GM19328 (cell line): ENCODE results near the gene PYDC2.
"Not testable (repeated sequence)": the region's sequence is repeated elsewhere in the genome, so short reads cannot be mapped to it uniquely, and the experiment has no call there.

ENCODE experiments used
- ATAC-seq: cut with Tn5 transposase; IDR thresholded peaks from one replicate; pipeline ENCODE4 v1.9.1; 2021; ENCODE audit warnings: mild to moderate bottlenecking, moderate library complexity; ENCODE audit not compliant: unreplicated experiment

PYDC2 gene

DNA sequence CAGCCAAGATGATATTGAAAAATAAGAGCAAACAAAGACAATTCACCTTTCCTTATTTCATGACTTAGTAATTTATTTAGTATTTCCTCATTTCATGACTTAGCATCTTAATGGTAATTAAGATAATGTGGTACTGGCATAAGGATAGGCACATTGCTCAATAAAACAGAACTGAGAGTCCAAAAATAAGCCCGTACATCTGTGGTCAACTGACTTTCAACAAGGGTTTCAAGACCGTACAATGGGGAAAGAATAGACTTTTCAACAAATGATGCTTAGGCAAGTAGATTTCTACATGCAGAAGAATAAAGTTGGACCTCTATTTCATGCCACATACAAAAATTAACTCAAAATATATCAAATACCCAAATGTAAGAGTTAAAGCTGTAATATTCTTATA lies 603 bp upstream of the PYDC2 start:
- no peak for ATAC-seq

DNA sequence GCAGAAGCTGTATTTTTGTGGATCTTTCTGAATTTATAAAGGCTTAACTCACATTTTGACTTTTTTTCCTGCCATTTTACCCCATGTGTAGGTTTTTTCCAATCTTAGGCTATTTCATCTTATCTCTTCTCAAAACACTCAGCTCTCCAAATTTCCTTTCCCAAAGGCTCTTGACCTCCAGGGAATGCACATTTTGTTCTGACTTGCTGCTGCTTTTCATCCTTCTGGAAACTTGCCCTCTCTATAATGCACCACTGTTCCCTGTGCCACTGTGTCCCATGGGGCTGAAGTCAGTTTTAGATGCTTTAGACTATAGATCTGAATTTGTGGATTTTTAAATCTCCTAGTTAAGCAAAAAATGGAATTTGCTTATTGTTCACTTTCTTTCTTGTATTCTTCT lies 9.1 kb downstream of the PYDC2 start:
- ATAC-seq, result no peak

DNA sequence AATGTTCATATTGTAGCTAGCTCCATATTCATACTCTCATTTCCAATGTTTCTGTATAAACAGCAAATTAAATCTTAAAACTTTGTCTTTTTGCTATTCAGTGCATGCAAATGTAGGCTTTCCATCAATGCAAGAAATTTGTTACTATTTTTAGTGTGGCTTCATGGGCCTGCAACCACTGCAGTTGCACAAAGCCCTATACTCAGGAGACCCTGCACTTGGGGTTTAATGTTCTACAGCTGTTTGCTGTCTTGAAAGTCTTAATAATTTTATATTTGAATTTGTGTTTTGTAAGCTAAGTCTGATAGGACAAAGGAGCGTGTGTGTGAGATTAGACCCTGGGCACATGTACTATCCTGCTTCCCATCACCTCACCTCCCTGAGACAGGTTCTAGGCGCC lies 9.6 kb downstream of the PYDC2 start:
- ATAC-seq, result no peak

DNA sequence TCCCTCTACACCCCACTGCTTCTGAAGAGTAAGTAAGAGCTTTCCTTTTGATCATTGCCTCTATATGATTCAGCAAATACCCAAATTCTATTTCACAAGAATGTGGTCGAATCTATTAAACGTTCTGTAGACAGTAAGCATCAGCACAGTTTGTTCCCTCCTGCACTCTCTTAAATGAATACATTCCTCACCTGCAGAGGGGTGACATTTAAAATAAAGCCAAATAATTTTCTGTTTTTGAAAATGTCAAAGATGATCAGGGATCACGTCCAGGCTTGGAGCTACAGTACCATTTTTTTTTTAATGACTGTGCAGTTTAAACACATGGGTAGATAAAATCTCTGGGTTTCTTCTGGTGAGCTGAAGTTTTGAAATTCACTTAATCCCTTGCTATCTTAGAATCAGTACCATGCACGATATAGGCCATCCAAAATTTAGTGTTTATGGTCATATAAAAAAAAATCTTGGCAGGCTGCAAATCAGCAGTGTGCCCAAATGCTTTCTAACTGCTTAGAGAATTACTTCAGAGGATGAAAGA lies 12.8 kb downstream of the PYDC2 start:
- ATAC-seq, result no peak

DNA sequence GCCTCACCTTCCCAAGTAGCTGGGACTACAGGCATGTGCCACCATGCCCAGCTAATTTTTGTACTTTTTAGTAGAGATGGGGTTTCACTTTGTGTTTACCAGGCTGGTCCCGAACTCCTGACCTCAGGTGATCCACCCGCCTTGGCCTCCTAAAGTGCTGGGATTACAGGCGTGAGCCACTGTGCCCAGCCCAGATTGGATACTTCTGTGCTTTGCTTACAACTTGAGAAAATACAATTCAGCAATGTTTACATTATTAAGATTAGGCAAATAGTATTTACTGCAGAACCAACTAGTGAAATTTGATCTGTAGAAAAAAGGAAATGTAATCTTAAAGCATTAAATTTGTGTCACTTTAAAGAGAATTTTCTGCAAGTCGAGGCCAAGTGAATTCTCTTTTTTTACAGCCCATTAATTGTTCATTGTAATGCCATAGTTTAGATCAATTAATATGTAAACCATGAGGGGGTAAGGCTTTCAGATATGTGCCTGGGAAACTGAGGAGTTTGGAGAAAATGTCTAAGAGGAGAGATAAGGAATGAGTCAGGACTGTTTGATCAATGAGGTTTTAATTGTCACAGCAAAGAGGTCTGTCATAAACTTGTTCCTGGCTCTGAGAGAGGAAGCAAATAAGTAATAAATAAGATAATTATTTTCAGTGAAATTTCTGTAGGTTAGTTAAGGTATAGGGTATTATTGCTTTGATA lies 15.3 kb downstream of the PYDC2 start:
- ATAC-seq, result no peak

DNA sequence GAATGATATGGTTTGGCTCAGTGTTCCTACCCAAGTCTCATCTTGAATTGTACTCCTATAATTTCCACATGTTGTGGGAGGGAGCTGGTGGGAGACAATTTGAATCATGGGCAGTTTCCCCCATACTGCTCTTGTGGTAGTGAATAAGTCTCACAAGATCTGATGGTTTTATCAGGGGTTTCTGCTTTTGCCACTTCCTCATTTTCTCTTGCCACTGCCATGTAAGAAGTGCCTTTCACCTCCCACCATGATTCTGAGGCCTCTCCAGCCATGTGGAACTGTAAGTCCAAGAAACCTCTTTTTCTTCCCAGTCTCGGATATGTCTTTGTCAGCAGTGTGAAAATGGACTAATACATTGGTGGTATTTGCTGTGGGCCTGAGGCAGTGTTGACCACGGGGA lies 23.0 kb downstream of the PYDC2 start:
- ATAC-seq, result not testable (repeated sequence)

DNA sequence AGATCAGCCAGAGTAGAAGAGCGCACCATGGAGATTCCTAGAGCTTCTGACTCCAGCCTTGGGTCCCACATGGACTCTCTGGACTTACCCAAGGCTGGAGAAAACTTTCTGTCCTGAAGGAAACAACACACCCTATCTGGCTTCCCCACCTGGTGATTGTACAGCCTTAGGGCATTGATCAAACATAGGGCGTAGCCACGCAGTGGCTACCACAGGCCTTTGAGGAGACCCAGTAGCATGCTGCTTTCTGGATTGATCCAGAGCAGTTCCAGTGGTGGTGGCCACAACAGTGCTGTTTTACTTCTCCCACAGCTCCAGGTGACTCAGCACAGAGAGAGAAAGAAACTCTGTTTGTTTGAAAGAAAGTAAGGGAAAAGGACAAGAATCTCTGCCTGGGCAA lies 23.5 kb downstream of the PYDC2 start:
- no peak for ATAC-seq

DNA sequence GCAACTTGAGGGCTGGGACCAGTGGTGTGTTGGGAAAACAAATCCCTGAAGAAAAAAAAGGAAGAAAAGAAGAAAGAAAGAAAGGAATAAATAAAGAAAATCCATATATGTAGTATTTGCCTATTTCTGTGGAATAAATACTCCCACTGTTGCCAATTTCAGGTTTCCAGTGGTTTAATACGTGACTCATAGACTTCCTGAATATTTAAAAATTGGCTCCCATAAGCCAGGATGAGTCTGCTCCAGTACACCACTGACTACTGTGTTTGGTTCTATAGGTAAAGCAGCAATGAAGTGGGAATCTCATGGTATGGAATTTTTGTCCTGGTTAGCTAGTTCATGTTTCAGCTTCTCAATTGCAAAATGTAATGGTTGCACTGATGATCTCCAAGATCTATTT lies 31.6 kb downstream of the PYDC2 start:
- no peak for ATAC-seq

DNA sequence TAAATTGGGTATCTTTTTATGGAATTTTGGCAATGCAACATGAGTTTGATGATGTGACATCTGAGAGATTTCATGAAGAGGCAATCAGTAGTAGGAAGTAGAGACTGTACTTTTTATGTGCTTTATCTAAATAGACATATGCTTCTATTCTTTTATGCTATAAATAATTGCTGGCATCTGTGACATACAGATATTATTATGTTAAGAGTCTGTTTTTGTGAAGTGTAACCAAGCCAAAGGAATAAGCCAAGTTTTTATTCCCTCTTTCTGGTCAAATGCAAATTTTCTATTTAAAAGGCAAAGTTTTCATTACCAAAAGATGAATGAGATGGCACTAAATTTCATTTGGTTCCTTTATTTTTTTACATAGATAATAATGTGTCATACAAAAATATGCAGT lies 32.4 kb downstream of the PYDC2 start:
- no peak for ATAC-seq

DNA sequence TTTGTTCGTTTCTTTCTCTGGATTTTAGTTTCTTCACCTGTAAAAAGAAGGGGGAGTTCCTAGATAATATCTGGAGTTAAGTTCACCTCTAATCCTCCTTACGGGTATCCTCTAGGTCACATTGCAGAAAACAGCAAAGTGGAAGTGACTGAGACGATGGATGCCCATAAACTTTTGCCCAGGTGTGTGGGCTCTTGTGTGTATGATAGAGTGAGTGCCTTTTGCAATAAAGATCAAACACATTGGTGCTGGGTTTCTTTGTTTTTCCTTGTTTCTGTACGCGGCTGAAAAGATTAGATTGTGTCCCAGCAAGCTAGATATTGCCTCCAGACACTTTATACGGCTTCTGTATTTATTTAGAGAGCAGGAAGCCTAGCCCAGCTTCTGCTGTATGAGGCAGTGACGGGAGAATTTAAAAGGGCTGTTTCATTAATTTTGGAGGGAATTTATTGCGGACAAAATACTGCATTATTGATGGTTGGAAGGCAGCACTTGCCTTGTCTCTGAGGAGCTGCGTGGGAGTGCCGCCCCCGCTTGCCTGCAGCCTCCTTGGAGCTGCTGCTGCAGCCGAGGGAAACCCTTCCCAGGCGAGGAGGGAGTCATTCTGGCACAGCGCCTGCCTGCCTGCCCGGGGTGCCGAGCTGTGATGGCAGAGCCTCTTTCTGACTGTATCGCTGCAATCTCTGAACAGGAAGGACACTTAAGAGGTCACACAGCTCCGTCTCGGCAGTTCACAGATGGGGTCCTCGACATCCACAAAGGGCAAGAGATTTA lies 38.5 kb downstream of the PYDC2 start:
- ATAC-seq, result no peak

DNA sequence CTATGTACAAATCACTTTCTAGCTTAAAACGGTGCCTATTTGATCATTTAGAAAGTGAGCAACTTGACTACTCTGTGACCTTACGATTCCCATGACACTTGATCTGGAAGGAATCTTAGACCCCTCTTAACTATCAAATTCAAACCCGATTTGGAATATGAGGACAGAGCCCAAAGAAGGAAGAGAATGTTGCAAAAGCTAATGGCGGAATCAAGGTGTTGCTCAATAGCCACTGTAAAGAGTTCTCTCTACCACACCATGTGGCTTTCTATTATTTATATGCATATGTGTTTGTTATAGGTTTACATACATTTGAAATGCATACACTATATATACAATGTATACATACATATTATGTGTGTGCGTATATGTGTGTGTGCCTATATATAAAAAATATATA lies 39.9 kb downstream of the PYDC2 start:
- no peak for ATAC-seq

DNA sequence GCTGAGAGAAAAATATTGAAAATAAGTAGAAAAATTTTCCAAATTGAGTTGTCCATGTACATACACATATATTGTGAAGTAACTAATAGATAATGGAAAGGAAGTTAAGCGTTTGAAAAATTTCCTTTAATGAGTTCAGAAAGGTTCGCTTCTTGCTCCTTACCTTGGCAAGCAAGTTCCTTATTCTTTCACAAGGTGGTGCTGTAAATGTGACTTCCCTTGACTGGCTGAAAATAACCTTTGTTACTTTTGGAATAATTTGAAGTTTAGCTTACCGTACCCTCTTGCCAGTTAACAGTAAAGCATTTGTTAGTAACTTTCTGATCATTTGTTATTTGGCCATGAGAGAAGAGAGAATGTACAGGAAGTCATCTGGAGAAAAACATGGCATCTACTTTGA lies 41.6 kb downstream of the PYDC2 start:
- ATAC-seq, result no peak

DNA sequence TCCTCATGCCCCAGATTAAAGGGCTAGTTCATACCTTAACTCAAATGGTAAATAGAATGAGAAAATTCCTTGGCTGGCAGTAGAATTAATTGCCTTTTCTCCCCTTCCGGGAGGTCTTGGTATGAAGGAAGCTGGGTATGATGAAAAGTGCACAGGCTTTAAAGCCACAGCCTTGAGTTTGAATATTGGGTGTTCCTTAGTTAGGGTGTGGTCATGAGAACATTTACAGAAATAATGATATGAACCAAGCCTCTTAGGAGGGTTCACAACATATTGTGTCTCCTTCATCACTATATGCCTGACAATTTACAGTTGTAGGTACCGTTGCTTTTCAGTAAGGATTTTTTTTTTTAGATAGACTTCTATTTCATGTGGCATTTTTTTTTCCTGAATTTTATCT lies 48.1 kb downstream of the PYDC2 start:
- no peak for ATAC-seq
